Measurements from ENCODE around the gene ABL2. TPM values are rescaled to one million over a fixed set of nuclear protein-coding genes. Genes with fewer than 3 reads are reported as not detected.

Gene ABL2
- total RNA-seq, 1 experiment from 2014 or later: 38.3 TPM

- H3K4me1 ChIP-seq (ENCODE audit: control insufficient read depth, insufficient read depth, low read length): peaks cover 10% of the 10 kb centered on the region; the same call in 1 of the 2 replicates
- POLR2A ChIA-PET: interaction anchor here (0.6 kb wide), 1 partner anchor 477 kb away, joined by 5 read pairs; no protein-coding TSS in a partner anchor
- intact Hi-C loops (cut with micrococcal nuclease; ENCODE audit: unreplicated experiment): no loop called here
- H3K27ac ChIP-seq (ENCODE audit: low read length): peak overlapping the region; percentile 68
- CTCF ChIA-PET: no interaction called here
- H3K4me3 ChIP-seq (ENCODE audit: low read depth in 2 of 2, low read length in 2 of 2): peak overlapping the region; percentile 75 to 83
- DNase-seq (ENCODE audit: low read depth, low spot score) (no peak), ATAC-seq (no peak)
- no peaks in the 10 kb centered on the region for H3K27me3 ChIP-seq (ENCODE audit: control insufficient read depth, insufficient read depth, low read length)
- BruUV-seq (replicated peaks): no TSS peak
- no peaks in the 10 kb centered on the region for H3K36me3 ChIP-seq (ENCODE audit: control insufficient read depth, insufficient read depth, low read length)
- in situ Hi-C loops (cut with HindIII; ENCODE audit: low pct_unique_long_range_greater_than_20kb, low sequenced_read_pairs): no loop called here
- TF ChIP-seq CTCF (IDR thresholded peaks at IDR 0.05) (no peak), REST (IDR thresholded peaks at IDR 0.05; ENCODE audit: insufficient read depth in 1 of 2, low read depth in 2 of 2, low read length in 1 of 2) (no peak), SIN3A (IDR thresholded peaks at IDR 0.05; ENCODE audit: borderline replicate concordance, insufficient read depth, low read depth, low read length) (no peak), POLR2AphosphoS5 (IDR thresholded peaks at IDR 0.05; ENCODE audit: low read depth, low read length) (no peak), TCF7L2 (IDR thresholded peaks at IDR 0.05; ENCODE audit: low read depth, low read length) (no peak)
- H3K9me3 ChIP-seq (ENCODE audit: control insufficient read depth, insufficient read depth, low read depth, low read length): no peaks in the 10 kb centered on the region
Observed at GRCh38 chr1:179230251-179230650, 774 bp upstream of the ABL2 start.

GRCh38 chr1:179228783-179229213 is 679 bp downstream of the ABL2 start:
- Histone ChIP-seq H3K4me1 (ENCODE audit: control insufficient read depth, insufficient read depth, low read length) (peaks cover 10% of the 10 kb centered on the region; the same call in 1 of the 2 replicates), H3K36me3 (ENCODE audit: control insufficient read depth, insufficient read depth, low read length) (no peaks in the 10 kb centered on the region), H3K4me3 (ENCODE audit: low read depth in 2 of 2, low read length in 2 of 2) (peak overlapping the region; percentile 81 to 92), H3K9me3 (ENCODE audit: control insufficient read depth, insufficient read depth, low read depth, low read length) (no peaks in the 10 kb centered on the region), H3K27ac (ENCODE audit: low read length) (peak overlapping the region; percentile 70), H3K27me3 (ENCODE audit: control insufficient read depth, insufficient read depth, low read length) (no peaks in the 10 kb centered on the region)
- ATAC-seq (peak; percentile 78), DNase-seq (ENCODE audit: low read depth, low spot score) (no peak)
- in situ Hi-C loops (cut with HindIII; ENCODE audit: low pct_unique_long_range_greater_than_20kb, low sequenced_read_pairs): no loop called here
- intact Hi-C loops (cut with micrococcal nuclease; ENCODE audit: unreplicated experiment): no loop called here
- POLR2A ChIA-PET: no interaction called here
- CTCF ChIA-PET: no interaction called here
- TF ChIP-seq REST (IDR thresholded peaks at IDR 0.05; ENCODE audit: insufficient read depth in 1 of 2, low read depth in 2 of 2, low read length in 1 of 2) (no peak), TCF7L2 (IDR thresholded peaks at IDR 0.05; ENCODE audit: low read depth, low read length) (no peak), POLR2AphosphoS5 (IDR thresholded peaks at IDR 0.05; ENCODE audit: low read depth, low read length) (no peak), SIN3A (IDR thresholded peaks at IDR 0.05; ENCODE audit: borderline replicate concordance, insufficient read depth, low read depth, low read length) (peak; percentile 37; the same call in 1 of the 2 replicates), CTCF (IDR thresholded peaks at IDR 0.05) (no peak)
- no TSS peak for BruUV-seq (replicated peaks)

Data from Panc1 (cell line).